Heart right ventricle (tissue), 16 donors: ENCODE data around the gene KLHL22. TPM values are rescaled to one million over a fixed set of nuclear protein-coding genes. Genes with fewer than 3 reads are reported as not detected.

ENCODE experiments used
- ATAC-seq, 8 donors: fragments of 200-7000 bp; cut with Tn5 transposase; one replicate each; pipeline ENCODE4 v1.9.1; 2020; ENCODE audit warnings: mild to moderate bottlenecking in 8 of 8, moderate library complexity in 8 of 8, moderate number of reproducible peaks in 1 of 8
- DNase-seq, 2 donors: peaks; one replicate each; pipeline ENCODE4 v3.0.0-alpha.2; 2020
- H3K27ac ChIP-seq, 10 donors: fragments of 200-600 bp; sonication (generic) in 2 of 10; one replicate each; pipeline versions ENCODE4 v1.5.0 to v1.8.0; 2020 to 2022; ENCODE audit warnings: mild to moderate bottlenecking in 3 of 10
- H3K27me3 ChIP-seq, 7 donors: fragments of 200-600 bp; one replicate each; pipeline ENCODE4 v1.8.0; 2021 to 2022; ENCODE audit warnings: mild to moderate bottlenecking in 2 of 7
- H3K36me3 ChIP-seq, 9 donors: fragments of 200-600 bp; sonication (generic) in 1 of 9; one replicate each; pipeline versions ENCODE4 v1.5.0 to v1.8.0; 2020 to 2022; ENCODE audit warnings: mild to moderate bottlenecking in 2 of 9
- H3K4me1 ChIP-seq, 9 donors: fragments of 200-600 bp; sonication (generic) in 1 of 9; one replicate each; pipeline versions ENCODE4 v1.5.0 to v1.8.0; 2020 to 2022; ENCODE audit warnings: mild to moderate bottlenecking in 4 of 9
- H3K4me3 ChIP-seq, 10 donors: fragments of 200-600 bp; sonication (generic) in 2 of 10; one replicate each; pipeline versions ENCODE4 v1.5.0 to v1.8.0; 2020 to 2022; ENCODE audit warnings: mild to moderate bottlenecking in 7 of 10, moderate library complexity in 2 of 10
- H3K9me3 ChIP-seq, 11 donors: fragments of 200-600 bp in 10 of 11; sonication (generic) in 2 of 11; one replicate each; pipeline versions ENCODE4 v1.5.0 to v1.8.0; 2013 to 2022; ENCODE audit warnings: mild to moderate bottlenecking in 2 of 11, control low read depth in 1 of 11, moderate library complexity in 1 of 11
- CTCF ChIP-seq, 9 donors: fragments of 200-600 bp; sonication (generic) in 2 of 9; IDR thresholded peaks; one replicate each; pipeline versions ENCODE4 v1.5.0 to v1.8.0; 2021 to 2022; ENCODE audit warnings: antibody characterized with exemption in 9 of 9, mild to moderate bottlenecking in 5 of 9, moderate library complexity in 1 of 9
- WGBS, 2 donors: extraction: QIAGEN DNeasy Blood & Tissue Kit; methylation state at CpG; one replicate each; pipeline ENCODE4 v1.1.7; 2013; ENCODE audit warnings: inconsistent platforms in 1 of 2; 5-methylcytosine and 5-hydroxymethylcytosine counted together
- intact Hi-C, 10 donors: fragments of 100-400 bp; cut with DNase I; formaldehyde crosslinking; loops; one replicate each; pipeline versions ENCODE4 v1.11.1 to v1.14.2; 2022
- polyA plus RNA-seq, 2 donors: library from polyadenylated mRNA; stranded (reverse); fragments of 200-250 nt; gene quantifications; one replicate each; pipeline ENCODE4 v1.2.3, GENCODE V29; 2013
- total RNA-seq, 10 donors: library from RNA; stranded (reverse); fragmentation: NEBNext Ultra II Directional in 3 of 10; extraction: Animal tissue kit (Norgen Biotek cat#: 25700) in 3 of 10; gene quantifications; one replicate each; pipeline versions ENCODE4 v1.2.1 to v1.2.4, GENCODE V29; 2021 to 2023
- donor health status: Arrhythmogenic right ventricular cardiomyopathy.
- donor health status: ischemic (EF 13 %, LVEDD 7.1; RV severe dilation, severe dysfunction).
- donor health status: healthy with polysubstance abuse.
- donor health status: DM: no; HTN: yes; CAD: no.
- donor health status: DM: no; HTN: no; CAD: no.
- donor health status: ischemic (EF 25% LVEDD 6.9; RV normal size, moderate dysfunction).
- donor health status: ischemic (EF 25% LVEDD 5.7; RV mildly dilated, moderate dysfunction).
- donor health status: healthy.
- donor health status: DM: yes; HTN: yes; CAD: no.
- donor health status: Ischemic cardiomyopathy.
- donor health status: ischemic (EF 35%, LVEDD 5.7; RV mildly dilated, moderate dysfunction).
- donor health status: nonischemic (EF 11% LVEDD 7.7; RV severe dilation, severe dysfunction).
- donor health status: DM: yes; HTN: yes; CAD: no.
- donor health status: PGD.
- donor health status: ischemic (EF 29% LVEDD 5.4; RV normal size, mild dysfunction).
- donor health status: nonischemic (EF 23%, LVEDD 6.1; RV moderate dilation, normal function).

KLHL22 gene
- total and polyA plus RNA-seq, 12 donors, result 11.3 to 29.3 (median 17.3) TPM

- Histone ChIP-seq H3K4me3 (no peak overlapping the region), H3K4me1 (peaks cover 6 to 79% (median 48%) of the 10 kb centered on the region in 9 donors), H3K36me3 (peaks cover 0 to 62% (median 12%) of the 10 kb centered on the region in 9 donors), H3K9me3 (no peaks in the 10 kb centered on the region), H3K27me3 (no peaks in the 10 kb centered on the region), H3K27ac (no peak overlapping the region)
- 97 to 98% methylated on average over 7 of the region's 7 CpGs for WGBS, 2 donors
- DNase-seq, result no peak
- ATAC-seq, result no peak
- intact Hi-C loops, result no loop called here
- no peak for TF ChIP-seq CTCF (IDR thresholded peaks at IDR 0.05)
These were observed 29.5 kb upstream of the KLHL22 start for GRCh38 chr22:20525048-20525447.

- Histone ChIP-seq H3K36me3 (peaks cover 0 to 66% (median 21%) of the 10 kb centered on the region in 9 donors), H3K4me3 (no peak overlapping the region), H3K9me3 (no peaks in the 10 kb centered on the region), H3K27ac (peak overlapping the region in 3 of 10 donors; percentile 2 to 16 (median 9)), H3K4me1 (peaks cover 7 to 84% (median 53%) of the 10 kb centered on the region in 9 donors), H3K27me3 (no peaks in the 10 kb centered on the region)
- ATAC-seq (peak in 2 of 8 donors; percentile 31 to 34), DNase-seq (no peak)
- TF ChIP-seq CTCF (IDR thresholded peaks at IDR 0.05), result no peak
- intact Hi-C loops, result no loop called here
- 10 to 21% methylated on average over 1 of the region's 1 CpG for WGBS, 2 donors
These were observed 28.4 kb upstream of the KLHL22 start for GRCh38 chr22:20524004-20524481.

GRCh38 chr22:20523086-20523983, 27.7 kb upstream of the KLHL22 start:
- Histone ChIP-seq H3K36me3 (peaks cover 0 to 66% (median 20%) of the 10 kb centered on the region in 9 donors), H3K4me1 (peaks cover 7 to 88% (median 60%) of the 10 kb centered on the region in 9 donors), H3K4me3 (no peak overlapping the region), H3K9me3 (no peaks in the 10 kb centered on the region), H3K27ac (peak overlapping the region in 3 of 10 donors; percentile 2 to 16 (median 9)), H3K27me3 (no peaks in the 10 kb centered on the region)
- TF ChIP-seq CTCF (IDR thresholded peaks at IDR 0.05), result no peak
- ATAC-seq, result peak in 5 of 8 donors; percentile 16 to 42 (median 37)
- no peak for DNase-seq
- 39 to 52% methylated on average over 7 of the region's 7 CpGs for WGBS, 2 donors
- intact Hi-C loops, result no loop called here

GRCh38 chr22:20522134-20523004, 26.8 kb upstream of the KLHL22 start:
- peak overlapping the region in 1 of 10 donors; percentile 16 for H3K27ac ChIP-seq
- WGBS, 2 donors, result 86 to 89% methylated on average over 11 of the region's 11 CpGs
- DNase-seq (no peak), ATAC-seq (no peak)
- H3K27me3 ChIP-seq, result no peaks in the 10 kb centered on the region
- H3K4me1 ChIP-seq, result peaks cover 7 to 88% (median 61%) of the 10 kb centered on the region in 9 donors
- intact Hi-C loops, result no loop called here
- no peaks in the 10 kb centered on the region for H3K9me3 ChIP-seq
- no peak overlapping the region for H3K4me3 ChIP-seq
- peaks cover 0 to 66% (median 19%) of the 10 kb centered on the region in 9 donors for H3K36me3 ChIP-seq
- no peak for TF ChIP-seq CTCF (IDR thresholded peaks at IDR 0.05)
